Sciatic nerve (tissue), 2 donors: Measurements from ENCODE around the gene CLEC12A. TPM values are rescaled to one million over a fixed set of nuclear protein-coding genes. Genes with fewer than 3 reads are reported as not detected.
"Not testable (repeated sequence)": the region's sequence is repeated elsewhere in the genome, so short reads cannot be mapped to it uniquely, and the experiment has no call there.

Source experiments
- ATAC-seq: fragments of 200-7000 bp; cut with Tn5 transposase; one replicate; pipeline ENCODE4 v1.9.1; 2020; ENCODE audit warnings: mild to moderate bottlenecking, moderate library complexity
- DNase-seq: peaks from one replicate; pipeline ENCODE4 v3.0.0-alpha.2; 2020; ENCODE audit warnings: low spot score
- intact Hi-C: fragments of 100-400 bp; cut with DNase I; formaldehyde crosslinking; loops from one replicate; pipeline ENCODE4 v1.14.2; 2022
- total RNA-seq: library from RNA; stranded (reverse); fragmentation: NEBNext Ultra II Directional; extraction: Animal tissue kit (Norgen Biotek cat#: 25700); gene quantifications from one replicate; pipeline ENCODE4 v1.2.1, GENCODE V29; 2021
- donor health status: DM: no; HTN: no; CAD: no.
- donor health status: DM: no; HTN: no; CAD: no.

Gene CLEC12A
- total RNA-seq, 1 donor from 2014 or later: 2.0 TPM

DNA sequence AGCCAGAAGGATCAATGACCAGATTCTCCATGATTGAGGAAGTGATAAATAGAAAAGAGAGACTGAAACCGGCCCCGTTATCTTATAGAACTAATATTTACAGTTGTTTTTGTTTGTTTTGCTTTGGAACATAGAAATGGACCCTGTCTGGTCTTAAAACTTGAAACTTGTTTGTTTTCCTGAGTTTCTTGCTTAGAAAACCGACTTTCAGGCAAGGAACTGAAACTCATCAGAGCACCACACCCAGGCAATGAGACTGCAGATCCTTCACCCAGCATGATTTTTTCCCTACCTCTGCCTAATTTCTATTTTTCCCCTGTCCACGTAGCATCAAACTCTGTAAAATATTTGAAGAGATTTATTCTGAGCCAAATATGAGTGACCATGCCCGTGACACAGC, 10.6 kb upstream of the CLEC12A start:
- intact Hi-C loops: no loop called here
- no peak for DNase-seq
- ATAC-seq: no peak

DNA sequence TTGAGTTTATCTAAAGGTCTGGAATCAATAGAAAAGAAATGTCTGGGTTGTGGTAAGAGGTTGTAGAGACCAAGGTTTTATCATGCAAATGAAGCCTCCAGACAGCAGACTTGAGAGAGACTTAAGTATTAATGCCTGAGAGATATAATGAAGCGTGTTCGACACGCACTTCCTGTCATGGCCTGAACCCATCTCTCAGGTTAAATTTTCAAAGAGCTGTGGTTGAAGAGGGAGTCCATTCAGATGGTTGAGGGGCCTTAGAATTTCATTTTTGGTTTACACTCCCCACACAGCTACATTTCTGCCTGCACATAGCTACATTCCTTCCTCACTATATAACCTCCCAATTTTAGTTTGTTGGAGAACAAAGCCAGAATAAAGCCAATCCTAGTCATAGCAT, 10.1 kb upstream of the CLEC12A start:
- DNase-seq (no peak), ATAC-seq (no peak)
- intact Hi-C loops: no loop called here

DNA sequence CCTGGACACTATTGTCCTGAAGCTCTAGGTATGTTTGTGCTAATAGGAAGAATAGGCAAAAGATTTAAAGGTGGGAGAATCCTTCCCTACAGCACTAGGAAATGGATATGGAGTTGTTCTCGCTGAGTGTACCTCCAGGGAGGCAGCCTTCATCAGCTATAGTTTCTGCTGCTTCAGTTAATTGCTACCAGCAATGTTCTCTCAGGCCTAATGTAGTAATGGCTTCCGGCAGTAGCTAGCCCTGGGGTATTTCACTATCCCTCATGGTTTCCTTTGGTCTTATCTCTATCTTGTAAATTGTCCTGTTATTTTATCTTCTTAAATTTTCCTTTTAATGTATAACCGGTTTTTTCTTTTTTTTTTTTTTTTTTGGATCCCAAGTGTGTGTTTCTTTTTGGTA, 9.3 kb upstream of the CLEC12A start:
- intact Hi-C loops: no loop called here
- ATAC-seq (no peak), DNase-seq (no peak)

DNA sequence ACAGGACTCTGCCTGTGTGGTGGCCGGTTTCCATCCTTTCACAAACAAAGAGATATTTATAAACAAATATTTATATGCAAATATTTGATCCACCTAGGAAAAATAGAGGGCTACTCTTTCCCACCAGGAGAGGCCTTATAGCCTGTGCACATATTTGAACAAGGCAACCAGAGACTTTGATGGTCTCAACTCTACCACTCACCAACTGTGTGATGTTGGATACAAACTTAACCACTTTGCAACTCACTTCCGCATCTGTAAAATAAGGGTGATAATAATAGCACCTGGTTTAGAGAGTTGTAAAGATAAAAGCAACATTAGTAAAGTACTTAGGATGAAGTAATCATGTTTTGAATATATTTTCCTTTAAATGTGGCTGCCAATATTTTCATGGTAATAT, 1.5 kb upstream of the CLEC12A start:
- intact Hi-C loops: no loop called here
- DNase-seq (no peak), ATAC-seq (no peak)

DNA sequence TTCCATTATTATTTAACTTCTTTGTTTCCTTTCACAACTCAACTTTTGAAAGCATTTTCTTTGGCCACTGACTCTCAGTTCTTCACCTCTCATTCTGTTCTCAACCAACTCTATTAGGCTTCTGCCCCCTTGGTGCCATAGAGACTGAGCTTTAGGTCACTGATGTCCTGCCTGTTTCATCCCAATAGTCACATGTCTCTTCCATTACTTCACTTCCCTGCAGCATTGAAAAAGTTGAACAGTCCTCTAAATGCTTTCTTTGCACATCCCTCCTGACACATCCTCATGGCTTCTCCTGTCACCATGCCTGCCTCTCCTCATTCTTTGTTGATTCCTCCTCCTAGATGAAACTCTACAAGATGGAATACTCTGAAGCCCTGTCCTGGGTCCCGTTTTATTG, 2.7 kb downstream of the CLEC12A start:
- intact Hi-C loops: no loop called here
- ATAC-seq (no peak), DNase-seq (no peak)

DNA sequence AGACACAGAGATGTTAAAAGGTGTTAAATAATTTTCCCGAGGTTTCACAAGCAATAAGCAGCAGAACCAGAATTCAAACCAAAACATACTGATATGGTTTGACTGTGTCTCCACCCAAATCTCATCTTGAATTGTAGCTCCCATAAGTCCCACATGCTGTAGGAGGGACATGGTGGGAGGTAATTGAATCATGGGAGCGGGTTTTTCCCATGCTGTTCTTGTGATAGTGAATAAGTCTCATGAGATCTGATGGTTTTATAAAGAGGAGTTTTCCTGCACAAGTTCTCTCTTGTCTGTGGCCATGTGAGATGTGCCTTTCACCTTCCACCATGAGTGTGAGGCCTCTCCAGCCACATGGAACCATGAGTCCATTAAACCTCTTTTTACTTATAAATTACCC, 3.5 kb downstream of the CLEC12A start:
- DNase-seq, ATAC-seq, intact Hi-C loops: not testable (repeated sequence)

DNA sequence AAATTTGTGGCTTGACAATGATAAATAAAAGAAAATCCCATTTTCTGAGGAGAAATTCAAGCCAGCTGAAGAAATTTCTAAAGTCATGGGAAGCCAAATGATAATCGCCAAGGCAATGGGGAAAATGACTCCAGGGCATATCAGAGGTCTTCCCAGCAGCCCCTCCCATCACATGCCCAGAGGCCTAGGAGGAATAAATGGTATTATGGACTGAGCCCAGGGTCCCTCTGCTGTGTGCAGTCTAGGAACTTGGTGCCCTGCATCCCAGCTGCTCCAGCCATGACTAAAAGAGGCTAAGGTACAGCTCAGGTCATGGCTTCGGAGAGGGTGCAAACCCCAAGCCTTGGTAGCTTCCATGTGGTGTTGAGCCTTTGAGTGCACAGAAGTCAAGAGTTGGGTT, 4.4 kb downstream of the CLEC12A start:
- DNase-seq: no peak
- intact Hi-C loops: no loop called here
- no peak for ATAC-seq

DNA sequence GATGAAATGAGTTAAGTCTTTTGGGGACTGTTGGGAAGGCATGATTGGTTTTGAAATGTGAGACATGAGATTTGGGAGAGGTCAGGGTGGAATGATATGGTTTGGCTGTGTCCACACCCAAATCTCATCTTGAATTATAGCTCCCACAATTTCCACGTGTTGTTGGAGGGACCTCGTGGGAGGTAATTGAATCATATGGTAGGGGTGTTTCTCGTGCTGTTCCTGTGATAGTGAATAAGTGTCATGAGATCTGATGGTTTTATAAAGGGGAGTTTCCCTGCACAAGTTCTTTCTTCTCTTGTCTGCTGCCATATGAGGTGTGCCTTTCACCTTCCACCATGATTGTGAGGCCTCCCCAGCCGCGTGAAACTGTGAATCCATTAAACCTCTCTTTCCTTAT, 5.4 kb downstream of the CLEC12A start:
- DNase-seq, ATAC-seq, intact Hi-C loops: not testable (repeated sequence)

DNA sequence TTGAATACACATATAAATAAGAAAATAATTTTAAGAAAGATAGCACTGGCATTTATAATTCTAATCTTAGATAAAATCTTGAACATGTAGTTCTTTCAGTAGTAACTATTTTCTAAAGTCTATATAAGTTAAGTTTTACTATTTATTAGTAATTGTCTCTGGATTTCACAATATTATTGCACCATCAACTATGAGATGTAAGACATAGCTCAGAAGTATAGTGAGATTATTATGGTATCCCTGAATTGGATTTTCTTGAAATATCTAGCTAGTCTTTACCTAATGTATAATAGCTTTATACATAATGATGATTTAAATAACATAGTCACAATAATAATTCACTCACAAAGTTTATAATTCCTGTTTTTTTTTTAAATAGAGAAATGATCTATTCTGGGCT, 6.7 kb downstream of the CLEC12A start:
- ATAC-seq (no peak), DNase-seq (no peak)
- intact Hi-C loops: no loop called here

DNA sequence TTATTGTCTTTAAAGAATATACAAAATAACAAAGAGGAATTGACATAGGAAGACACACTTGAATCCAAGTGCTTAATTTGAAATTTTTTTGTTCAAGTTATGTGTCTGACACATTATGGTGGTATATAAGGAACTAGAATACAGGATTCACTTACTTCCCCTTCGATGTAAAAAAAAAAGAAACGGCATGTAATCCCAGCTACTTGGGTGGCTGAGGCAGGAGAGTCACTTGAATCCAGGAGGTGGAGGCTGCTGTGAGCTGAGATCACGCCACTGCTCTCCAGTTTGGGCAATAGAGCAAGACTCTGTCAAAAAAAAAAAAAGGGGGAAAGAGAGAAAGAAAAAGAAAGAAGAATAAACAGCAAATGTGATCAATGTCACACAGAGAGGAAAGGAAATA, 8.9 kb downstream of the CLEC12A start:
- ATAC-seq: no peak
- no peak for DNase-seq
- intact Hi-C loops: no loop called here

DNA sequence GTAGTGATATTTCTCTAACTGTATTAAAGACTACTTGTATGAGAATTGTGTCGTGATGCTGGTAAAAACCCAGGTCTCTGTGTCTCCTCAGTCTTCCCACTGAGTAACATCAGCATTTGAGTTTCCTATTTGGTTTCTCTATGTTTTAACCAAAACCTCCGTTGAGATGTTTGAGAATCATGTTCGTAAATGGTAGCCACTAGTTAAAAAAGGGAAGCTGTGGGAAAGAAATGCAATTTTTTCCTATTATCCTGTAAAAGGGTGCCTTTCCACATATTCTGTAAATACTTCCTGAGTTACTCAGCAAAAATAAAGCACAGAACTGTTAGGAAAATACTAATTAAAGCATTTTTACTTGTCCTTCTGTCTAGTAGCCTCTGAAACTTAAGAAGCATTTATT, 20.7 kb downstream of the CLEC12A start:
- DNase-seq: no peak

DNA sequence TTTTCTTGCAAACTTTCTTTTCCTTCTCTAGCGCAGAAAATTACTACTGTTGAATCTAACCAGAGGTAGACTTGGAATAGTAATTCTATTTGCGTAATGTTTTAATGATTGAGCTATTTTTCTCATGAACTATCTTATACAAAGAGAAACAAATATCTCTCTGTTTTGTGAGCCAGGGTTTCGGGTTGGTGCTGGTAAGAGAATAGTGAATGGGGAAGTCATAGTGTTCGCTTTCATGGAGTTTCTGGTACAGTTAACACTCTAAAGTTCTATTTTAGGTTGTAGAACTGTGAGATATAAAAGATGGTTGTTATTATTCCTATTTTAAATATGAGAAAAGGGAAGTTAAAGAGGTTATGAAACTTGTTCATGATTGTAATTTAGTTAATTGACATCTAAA, 21.1 kb downstream of the CLEC12A start:
- intact Hi-C loops: no loop called here
- ATAC-seq (no peak), DNase-seq (no peak)

More for the DNA sequence above, 20.7 kb downstream of the CLEC12A start:
- ATAC-seq: no peak
- intact Hi-C loops: no loop called here

DNA sequence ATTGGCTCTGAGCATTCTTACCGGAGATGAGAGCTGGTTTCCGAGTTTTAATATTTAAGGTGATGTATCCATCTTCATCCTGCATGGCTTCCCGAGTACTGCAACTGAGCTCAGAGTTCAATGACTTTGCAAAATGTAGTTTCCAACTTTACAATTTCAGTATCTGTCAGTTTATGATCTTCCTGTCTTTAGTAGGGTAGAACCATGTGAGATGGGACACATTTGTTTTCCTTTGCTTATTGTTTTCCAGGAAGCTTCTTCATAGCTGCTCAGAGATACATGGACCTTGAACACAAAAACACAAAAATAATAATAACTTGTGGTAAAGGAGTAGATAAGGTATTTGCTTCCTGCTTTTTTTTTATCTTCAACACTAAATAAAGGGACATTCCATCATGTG, 27.8 kb downstream of the CLEC12A start, which contains the start of gene CLEC1B:
TSS of gene CLEC1B (minus strand) at position 106 of the 400 bp plus-strand sequence. CDS start at position 85, 21 bp downstream.
- ATAC-seq (no peak), DNase-seq (no peak)
- intact Hi-C loops: no loop called here

DNA sequence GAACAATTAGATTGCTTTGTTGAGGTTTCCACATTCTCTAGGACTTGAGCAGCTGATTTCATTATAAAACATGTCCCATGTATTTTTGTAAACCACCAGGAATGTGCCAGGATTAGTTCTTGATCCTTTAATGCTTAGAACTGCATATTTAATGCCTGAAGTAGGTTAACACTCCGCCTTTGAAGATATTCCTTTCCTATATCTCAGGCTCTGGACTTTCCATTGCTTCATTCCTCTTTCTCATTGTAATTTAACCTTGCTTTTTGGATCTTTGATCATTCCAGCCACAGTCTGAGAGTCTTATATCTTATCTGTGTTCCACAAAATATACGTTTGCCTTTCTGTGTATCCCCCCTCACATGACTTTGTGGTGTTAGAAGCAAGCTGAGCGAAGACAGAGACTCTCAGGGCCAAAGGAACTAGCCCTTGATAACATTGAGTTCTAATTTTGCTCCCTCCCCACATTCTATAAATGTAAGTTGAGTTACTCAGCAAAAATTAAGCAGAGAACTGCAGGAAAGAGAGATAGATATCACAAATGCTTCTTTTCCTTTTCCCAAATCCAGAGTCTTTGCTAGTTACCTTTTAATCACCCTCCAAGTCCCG, 30.1 kb downstream of the CLEC12A start:
- intact Hi-C loops: no loop called here
- ATAC-seq (no peak), DNase-seq (no peak)

DNA sequence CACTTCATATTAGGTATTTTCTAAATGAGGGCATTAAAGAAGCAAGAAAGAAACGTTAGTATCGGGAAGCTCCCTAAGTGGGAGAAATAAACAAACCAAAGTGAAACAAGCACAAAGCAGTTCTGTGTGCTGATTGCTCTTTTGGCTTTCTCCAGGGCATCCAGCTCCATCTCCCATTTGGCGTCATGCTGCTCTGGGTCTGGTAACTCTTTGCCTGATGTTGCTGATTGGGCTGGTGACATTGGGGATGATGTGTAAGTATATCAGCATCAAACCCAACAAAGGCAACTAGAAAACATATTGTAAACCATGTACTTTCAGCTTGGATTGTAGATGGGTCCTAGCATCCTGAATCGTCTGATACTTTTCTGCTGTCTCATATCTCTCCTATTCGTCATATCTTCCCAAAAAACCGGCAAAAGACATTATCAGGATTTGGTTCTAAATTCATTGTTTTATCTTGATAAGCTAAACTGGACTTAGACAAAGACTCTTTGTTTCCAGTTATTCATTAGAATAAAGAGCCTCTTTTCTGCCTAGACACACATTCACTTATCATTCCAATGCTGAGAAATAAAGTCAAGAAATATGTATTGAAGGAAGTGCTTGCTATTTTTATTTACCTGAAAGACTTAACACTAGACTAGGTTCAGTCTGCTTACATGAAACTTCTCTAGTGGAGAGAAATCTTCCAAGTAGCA, 41.6 kb downstream of the CLEC12A start:
- ATAC-seq (no peak), DNase-seq (no peak)
- intact Hi-C loops: no loop called here

DNA sequence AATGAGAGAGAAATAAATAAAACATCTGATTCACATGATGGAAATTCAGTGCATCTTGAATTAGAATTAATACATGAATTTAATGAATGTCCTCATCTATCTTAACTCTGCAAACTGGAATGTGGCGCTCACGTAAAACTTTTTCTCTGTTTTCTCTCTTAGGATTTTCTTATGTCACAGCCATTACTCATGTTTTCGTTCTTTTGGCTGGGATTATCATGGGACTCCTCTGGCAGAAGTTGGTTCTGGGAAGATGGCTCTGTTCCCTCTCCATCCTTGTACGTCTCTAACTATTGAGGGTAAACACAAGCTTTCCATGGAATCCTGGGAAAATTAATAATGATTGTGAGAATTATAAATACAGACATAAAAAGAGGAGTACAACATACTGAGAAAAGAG, 44.2 kb downstream of the CLEC12A start:
- DNase-seq (no peak), ATAC-seq (no peak)
- intact Hi-C loops: no loop called here

DNA sequence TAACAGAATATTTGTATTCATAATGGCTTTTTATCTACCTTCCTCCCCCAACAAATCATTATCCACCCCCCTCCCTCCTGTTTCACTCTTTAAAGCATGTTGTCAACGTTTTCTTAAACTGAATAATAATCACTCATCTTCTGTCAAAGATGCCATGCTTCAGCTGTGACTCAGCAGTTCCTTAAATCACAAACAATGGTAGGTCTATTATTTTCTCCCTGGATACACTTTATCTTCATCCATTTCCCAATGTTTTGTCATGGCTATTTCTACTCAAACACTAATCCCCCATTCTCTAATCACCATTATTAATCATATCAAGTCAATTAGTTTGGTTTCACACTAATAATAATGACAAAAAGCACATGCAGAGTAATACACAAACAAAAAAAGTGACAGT, 45.7 kb downstream of the CLEC12A start:
- no peak for DNase-seq
- intact Hi-C loops: no loop called here
- no peak for ATAC-seq

DNA sequence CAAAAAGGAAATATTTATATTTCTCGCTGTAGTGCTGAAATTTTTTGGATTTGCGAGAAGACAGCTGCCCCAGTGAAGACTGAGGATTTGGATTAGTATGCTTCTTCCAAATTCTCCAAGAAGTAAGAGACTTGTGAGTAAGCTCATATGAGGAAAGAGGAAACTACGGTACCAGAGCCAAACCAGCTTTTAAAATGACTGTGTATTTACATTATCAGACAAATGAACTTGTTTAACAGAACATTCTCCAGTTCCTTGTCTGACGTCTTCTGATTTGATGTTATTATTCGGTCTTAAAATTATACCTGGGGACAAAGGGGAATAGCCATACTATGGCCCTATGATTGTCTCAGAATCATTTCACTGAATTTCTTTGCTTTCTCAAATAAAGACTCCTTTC, 47.2 kb downstream of the CLEC12A start:
- DNase-seq: no peak
- no peak for ATAC-seq
- intact Hi-C loops: no loop called here

DNA sequence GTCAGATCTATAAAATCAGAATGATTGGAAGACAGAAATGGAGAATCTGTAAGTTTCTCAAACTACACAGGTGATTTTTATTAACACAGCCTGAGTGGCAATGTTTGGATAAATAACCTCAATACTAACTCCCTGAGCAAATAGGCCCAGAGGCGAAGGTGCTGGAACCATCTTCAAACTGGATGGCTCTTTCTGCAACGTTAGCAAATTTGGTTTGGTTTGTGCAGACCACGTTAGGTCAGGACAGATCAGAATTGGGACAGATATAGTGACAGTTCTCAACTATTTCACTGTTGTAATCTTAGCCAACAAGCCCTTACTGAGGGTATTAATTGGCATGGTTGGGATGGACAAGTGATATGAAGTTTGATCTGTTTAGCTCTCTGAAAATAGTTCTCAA, 50.1 kb downstream of the CLEC12A start:
- ATAC-seq (no peak), DNase-seq (no peak)
- intact Hi-C loops: no loop called here

DNA sequence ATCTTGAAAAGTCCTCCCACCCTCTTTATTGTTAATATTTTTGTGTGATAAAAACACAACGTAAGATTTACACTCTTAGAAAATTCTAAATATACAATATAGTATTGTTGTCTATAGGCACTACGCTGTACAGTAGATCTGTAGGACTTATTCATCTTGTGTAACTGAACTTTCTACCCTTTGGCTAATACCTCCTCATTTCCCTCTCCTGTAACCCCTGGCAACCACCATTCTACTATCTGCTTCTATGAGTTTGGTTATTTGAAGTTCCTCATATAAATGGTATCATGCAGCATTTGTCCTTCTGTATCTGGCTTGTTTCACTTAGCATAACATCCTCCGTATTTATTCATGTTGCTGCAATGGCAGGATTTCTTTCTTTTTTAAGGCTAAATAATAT, 54.0 kb downstream of the CLEC12A start:
- no peak for ATAC-seq
- DNase-seq: no peak
- intact Hi-C loops: no loop called here

DNA sequence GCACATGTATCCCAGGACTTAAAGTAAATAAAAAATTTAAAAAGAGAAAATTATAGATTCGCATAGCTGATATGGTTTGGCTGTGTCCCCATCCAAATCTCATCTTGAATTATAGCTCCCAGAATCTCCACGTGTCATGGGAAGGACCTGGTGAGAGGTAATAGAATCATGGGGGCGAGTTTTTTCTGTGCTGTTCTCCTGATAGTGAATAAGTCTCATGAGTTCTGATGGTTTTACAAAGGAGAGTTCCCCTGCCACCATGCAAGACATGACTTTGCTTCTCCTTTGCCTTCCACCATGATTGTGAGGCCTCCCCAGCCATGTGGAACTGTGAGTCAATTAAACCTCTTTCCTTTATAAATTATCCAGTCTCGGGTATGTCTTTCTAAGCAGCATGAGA, 55.5 kb downstream of the CLEC12A start:
- DNase-seq, ATAC-seq, intact Hi-C loops: not testable (repeated sequence)
